Measurements from ENCODE around the gene SOWAHA.

SOWAHA gene

DNA sequence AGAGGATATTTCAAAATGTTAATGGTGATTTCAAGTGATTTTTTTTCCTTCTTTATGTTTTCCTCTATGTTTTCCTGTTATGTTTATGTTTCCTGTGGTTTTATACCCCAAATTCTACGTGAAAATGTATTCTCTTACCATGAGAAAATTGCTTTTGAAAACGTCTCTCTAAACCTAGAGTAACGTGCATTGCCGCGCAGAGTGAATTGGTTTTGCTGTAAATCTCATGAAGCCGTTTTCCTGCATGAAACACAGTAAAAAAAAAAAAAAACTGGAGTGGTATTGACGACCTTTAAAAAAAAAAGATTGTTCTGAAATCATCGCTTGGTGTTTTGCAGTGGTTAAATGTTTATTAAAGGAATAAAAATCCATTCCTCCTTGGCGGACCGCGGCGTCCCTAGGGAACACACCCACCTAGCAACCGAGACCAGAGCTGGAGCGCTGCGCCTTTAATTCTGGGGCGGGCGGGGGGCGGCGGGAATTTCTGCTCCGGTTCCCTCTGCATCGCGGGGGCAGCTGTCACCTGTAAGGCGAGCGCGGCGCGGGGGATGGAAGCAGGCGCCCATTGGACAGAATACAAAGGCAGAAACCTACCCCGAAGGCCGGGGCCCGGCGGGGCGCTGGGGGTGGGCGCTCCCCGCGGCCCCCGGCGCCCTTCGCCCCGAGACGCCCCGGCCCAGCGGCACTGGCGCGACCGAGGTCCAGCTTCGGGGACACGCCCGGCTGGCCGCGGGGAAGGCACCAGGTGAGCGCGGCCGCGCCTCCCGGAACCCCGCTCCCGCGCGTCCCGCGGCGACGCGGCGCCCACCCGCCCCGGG, at the start of gene SOWAHA:
TSS of gene SOWAHA (plus strand) at position 522 of the 818 bp plus-strand sequence. CDS start 320 bp downstream, outside the sequence.
- no peak for DNase-seq

DNA sequence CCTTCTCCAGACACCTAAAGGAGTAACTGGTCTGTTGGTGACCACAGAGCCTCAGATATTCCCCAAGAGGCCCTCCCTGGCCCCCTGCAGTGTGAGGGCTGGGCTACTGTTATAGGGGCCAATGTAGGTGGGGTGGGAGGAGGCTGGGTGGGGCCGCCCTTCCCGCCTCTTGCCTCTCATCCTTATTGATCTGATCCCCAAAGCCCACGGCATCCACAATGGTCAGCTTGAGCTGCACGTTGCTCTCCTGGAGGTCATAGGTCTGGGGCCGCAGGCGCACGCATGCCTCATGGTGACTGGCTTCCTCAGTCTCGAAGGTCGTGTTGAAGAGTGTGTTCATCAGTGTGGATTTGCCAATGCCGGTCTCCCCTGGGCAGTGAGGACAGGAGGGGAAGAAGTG, 49.1 kb upstream of the SOWAHA start:
- no peak for DNase-seq

DNA sequence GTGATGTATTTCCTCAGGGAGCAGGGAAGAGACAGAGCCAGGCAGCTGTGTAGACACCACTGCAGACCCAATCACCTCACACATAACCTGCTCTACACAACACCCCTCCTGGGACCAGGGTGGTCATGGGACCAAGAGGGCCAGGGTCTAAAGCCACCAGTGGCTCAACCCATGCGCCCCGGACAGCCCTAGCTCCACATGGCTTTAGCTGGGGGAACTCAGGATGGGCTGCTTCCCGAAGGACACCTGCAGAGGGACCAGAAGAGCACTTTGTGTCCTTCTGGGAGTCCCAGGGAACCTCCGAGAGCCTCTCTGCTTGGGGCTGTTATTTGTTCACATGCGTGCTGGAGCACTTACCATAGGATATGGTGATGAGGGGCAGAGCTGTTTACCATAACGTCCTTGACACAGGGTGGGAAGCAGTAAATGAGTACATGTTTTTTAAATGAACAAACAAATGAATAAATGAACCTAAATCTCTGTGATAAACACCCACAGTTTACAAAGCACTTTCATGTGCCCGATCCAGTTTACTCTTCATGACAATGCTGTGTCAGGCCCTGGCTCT, 48.3 kb upstream of the SOWAHA start:
- DNase-seq = no peak

DNA sequence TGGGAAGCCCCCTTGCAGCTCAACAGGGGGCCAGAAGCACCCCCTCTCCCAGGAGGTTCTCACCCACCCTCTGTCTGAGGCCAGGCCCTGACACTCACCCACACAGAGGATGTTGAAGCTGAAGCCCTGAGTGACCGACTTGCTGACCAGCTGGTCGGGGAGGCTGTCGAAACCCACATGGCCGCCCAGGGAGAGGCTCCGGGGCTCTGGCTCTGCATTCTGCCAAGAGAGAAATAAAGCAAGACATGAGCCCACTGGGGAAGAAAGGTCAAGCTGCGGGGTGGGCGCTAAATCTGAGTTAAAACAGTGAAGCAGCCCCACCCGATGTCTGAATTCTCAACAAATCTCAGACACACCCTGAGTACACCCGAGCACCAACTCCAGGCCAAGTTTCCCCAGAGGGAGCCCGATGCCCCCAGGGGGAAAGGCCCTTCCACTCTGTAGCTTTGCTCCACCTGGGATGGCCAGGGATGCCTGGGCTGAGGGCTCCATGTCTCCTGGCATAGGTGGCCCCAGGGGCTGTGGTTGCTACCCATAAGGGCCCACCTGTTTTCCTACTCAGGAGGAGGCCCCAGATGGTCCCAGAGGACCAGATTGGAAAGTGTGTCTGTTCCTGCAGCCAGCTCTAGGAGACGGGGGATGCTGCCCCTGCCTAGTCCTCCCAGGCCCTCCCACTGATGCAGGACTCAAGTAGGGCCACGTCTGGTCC, 47.6 kb upstream of the SOWAHA start:
- DNase-seq = no peak

DNA sequence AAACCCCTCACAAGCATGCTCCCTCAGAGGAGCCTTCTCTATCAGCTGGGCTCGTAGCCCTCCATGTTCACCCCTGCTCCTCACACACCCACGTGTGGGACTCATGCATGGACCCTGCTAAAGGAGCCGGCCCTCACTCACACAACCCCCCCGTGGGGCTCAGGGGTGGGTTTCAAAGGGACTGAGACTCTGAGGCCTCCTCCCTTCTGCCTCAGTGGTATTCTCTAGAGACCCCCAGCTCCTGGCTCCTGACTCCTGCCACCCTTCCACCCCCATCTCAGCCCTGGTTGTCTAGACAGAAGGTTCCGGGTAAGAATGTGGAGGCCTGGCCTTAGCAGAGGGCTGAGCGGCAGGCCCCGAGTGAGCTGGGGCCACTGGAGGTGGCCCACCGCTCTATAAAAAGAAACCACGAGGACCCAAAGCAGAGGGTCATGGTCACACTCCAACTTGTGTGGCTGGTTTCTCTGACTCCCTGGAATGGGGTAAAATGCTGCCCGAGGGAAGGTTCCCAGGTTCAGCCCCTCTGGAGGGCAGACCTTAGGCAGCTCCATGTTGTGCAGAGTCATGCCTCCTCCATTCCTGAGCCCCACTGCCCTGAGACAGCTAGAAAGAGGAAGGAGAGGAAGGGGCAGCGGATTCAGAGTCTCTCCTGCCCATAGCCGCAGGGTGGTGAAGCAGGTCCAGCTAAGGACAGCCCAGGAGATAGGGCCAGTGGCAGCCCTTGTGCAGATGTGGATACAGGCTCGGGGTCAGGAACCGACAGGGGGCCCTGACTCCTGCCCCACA, 46.9 kb upstream of the SOWAHA start:
- DNase-seq = no peak

DNA sequence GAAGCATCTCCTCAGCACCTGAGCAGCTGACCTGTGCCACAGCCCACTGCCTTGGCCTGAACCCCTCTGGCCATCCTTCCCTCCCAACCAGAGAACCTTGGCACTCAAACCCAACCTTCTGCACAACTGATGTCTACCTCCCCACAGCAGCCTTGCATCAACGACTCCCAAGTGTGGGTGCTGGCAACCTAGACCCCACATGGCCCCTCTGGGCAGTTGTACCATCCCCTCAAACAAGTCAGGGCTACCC, 46.4 kb upstream of the SOWAHA start:
- DNase-seq = no peak

DNA sequence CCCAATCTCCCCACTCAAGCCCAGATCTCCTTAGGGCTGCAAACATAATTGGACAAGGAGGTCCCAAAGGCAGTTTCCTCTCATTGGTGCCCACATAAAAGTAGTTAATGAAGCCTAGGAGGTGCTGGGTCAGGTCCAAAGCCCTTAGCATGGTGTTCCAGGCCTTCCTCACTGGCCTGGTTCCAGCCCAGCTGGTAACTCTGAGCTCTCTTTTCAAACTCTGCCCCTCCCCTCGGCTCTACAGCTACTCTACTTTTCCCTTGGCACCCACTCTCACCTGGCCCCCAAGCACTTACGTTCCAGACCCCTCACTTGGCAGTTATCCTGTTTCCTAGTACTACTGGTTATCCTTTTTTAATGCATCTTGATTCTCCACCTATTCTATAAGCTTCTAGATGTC, 46.0 kb upstream of the SOWAHA start:
- DNase-seq = no peak

DNA sequence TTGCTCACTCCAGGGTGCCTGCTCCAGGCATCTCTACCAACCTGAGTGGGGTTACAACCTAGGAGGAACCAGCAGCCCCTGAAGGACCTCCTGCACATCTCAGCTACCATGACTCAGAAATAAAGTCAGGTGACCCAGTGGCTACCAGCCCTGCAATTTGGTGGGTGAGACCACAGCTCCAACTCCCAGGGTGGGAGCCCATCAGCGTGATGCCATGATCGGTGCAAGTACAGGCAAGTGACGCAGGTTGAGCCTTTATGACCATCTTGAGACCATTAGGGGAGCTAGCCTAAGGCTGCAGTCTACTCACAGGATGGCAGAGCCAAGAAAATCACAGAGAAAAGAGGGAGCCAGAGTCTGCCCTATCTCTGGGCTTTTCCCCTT, 44.6 kb upstream of the SOWAHA start:
- DNase-seq = no peak

DNA sequence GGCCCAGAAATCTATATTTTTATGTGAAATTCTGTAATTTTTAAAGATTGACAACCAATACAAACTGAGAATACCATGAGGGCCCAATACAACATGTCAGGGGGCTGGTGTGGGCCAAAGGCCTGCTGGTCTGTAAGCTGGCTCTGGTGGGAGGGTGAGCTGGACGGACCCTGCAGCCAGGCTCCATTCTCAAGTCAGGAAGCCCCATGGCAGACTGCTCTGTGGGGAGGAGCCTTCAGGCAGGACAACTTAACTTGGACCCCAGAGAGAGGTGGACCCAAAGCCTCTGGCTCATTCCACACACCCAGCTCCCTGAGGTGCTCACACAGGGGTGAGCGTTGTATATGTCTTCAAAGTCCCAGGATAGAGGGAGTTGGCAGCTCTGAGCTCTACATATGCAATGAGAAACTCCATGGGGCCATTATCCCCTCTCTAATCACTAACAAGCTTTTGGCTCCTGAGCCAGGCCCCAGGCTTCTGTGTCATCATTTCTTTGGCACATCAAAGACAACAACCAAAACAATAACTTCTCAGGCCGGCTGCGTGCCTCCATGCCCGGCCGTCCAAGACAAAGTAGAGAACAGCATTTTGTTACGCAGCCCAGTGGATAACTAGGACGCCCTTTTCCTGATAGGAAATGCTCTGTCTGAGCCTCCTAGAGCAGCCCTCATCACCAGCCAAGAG, 42.5 kb upstream of the SOWAHA start:
- DNase-seq = no peak

DNA sequence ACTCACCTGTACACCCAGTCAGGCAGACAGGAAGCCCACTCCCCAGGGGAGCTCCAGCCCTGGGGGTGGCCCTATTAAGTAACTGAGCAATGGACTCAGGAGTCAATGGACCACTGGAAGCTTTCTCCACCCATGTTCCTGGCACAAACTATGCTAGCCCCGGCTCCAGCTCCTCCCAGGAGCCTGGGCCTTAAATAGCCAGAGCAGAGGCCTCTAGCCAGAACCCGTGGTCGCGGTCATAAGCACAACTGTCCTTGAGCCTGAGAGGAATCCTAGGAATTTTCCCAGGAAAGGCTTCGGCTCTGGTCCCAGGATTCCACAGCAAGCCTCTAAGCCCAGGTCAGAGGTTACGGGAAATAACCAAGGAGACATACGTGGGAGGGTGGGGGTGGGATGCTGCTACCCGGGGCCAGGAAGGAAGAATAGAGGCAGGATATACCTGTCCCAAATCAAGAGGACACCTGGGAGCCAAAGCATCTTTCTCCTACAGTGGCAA, 41.6 kb upstream of the SOWAHA start:
- no peak for DNase-seq

DNA sequence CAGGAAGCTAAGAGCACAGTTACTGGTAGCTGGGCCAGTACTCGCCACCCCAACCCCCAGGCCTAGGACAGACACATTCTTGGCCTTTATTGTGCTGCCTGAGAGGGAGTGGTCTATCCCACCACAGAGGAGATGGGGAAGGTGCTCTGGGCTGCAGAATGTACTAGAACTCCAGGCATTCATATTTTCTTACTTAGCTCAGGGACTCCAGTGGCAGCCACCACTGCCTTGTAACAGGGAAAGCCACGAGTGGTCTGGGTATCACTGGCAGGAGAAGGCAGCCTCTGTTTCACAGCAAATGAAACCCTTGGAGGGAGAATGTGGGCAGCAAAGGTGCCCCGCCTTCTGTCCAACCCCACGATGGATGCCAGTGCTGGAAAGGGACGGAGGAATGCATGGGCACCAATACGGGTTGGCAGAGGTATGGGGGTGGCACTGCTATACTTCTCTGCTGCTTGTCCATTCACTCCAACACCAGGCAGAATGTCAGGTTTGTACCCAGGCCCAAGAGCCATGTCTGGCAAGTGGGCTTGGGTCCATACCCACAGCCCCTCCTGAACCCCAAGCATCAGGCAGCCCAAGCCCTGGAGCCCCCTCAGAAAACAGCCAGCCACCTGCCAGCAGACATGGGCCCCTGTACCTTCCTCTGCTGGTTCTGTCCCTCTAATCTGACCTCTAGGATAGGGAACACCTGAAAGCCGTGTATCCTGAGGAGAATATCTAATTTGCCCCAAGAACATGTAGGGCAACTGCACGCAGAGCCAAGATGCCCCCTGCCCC, 40.6 kb upstream of the SOWAHA start:
- DNase-seq = no peak

DNA sequence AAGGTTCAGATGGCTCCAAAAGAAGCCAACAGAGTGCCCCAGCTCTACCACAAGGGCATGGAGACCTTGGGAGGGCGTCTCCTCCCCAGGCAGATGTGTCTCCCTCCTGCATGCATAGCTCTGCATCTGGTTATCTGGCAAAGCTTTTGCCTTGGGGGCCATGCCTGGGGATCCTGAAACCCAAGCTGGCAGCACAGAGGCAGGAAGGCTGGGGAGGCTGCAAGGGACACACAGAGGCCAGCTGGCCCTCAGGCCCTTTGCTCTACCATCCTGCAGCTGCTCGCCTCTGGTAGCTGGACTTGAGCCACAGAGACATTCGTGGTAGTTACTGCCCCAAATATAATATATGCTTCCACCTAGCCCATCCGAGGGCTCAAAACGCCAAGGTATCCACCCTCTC, 40.0 kb upstream of the SOWAHA start:
- DNase-seq = no peak

DNA sequence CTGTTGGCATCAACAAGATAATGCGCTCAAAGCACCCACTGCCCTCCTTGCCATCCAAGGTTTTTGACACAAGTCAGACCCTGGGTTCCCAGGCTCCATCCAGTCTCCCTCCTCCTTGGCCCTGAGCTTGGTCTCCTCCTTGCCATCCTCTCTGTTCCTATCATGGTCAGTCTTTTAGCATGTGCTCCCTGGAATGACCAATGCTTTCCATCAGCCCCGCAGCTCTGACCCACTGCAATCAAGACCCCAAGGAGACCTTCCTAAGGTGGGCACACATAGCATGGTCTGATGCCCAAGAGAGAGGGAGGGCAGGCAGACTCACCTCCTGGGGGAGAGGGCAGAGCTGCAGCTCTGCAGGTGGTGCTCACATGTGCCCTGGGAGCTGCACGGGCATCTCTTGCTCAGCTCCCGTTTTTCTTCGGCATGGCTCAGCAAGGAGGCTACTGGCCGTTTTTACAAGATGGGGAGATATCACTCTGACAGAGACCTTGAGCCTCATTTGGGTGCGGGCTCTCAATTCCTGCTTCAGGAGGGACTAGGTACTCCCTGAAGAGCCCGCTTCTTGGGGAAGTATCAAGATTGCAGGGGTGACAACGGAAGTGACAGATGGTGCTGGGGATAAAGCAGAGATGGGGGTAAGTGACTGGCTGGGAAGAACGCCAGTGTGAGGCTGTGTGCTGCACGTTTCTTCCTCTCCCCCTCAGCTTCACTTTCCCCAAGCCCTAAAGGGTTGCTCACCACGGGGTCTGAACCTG, 39.3 kb upstream of the SOWAHA start:
- DNase-seq = no peak

DNA sequence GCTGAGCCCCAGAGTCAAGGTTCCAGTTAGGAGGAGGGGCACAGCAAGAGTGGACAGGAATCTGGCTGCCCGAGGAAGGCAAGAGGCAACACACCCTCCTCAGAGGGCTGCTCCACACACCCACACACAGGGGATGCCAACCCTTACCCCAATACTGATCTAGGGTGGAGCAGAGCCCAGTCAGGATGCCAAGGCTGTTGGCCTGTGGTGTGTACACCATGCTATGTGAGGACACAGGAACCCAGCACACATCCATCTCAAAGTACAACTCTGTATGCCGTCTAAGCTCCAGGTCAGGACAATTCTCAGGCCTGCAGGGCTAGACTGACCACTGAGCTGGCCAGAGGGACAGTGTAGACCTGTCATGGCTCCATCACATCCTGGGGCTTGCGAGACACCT, 38.7 kb upstream of the SOWAHA start:
- DNase-seq = no peak

DNA sequence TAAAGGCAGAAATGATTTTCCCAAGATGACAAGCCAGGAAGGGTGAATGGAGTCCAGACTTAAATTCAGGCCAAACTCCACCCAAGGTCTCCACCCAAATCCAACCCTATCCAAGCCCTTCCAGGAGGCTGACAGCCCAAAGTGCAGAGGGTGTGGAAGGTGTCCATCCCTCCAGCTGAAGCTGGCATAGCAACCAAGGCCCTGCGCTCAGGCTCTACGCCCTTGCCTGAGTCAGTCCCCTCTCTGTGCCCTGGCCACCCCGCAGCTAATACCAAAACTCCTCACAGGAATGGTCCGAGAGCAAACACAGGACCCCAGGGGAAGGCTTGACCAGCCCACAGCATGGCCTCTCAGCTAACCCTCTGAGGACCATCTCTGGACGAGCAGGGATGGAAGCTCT, 38.2 kb upstream of the SOWAHA start:
- DNase-seq = no peak

DNA sequence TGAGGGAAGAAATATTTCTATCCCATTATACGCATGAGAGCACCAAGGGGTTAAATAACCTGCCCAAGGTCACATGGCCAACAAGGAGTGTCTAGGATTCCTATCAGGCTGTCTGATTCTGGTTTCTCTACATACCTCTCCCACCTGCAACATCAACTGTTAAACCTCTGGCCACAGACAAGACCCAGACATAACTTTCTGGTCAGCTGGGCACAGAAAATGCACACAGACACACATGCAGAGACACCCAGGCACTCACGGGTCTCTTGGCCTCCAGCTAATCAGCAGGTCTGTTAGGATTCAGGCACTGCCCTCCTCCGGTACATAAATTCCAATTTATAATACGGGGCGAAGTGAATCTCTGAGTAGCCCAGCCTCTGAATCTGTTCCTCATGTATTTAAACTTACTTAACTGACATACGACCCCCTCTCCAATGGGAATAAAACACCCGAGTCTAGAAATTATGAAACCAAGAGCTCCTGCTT, 37.6 kb upstream of the SOWAHA start:
- DNase-seq = no peak

DNA sequence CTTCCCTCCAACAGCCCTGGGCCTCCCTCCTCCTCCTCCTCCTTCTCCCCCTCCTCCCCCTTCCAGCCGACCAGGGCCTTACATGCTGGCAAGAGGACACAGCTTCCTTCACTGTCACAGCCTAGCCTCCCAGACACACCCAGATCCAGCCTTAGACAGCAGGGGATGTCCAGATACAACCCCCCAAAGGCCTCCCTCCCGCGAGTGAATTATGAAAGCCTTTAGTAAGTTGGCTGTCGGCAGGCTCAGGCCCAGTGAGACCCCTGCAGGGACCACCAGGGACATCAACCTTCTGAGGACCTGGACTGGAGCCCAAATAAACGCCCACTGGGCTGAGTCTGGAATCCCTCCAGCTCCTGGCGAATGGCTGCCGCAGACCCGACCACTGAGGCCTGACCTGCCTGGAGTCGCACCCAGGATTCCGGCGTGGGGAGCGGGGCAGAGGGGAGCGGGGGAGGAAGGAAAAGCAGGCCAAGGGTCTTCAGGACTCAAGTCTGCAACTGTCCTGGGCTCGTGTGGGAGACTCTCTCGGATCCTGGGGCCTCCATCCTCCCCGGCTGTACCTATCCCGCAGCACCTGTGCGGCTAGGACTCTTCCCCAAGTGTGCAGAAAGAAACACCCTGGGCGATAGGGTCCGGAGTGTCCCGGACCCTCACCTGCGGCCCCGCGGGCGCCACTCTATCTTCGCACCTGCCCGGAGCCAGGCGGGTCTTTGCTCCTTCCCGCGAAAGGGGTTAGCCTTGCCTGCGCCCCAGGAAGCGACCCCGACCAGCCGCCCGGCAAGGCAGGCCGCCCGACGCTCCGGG, 36.8 kb upstream of the SOWAHA start:
- no peak for DNase-seq

DNA sequence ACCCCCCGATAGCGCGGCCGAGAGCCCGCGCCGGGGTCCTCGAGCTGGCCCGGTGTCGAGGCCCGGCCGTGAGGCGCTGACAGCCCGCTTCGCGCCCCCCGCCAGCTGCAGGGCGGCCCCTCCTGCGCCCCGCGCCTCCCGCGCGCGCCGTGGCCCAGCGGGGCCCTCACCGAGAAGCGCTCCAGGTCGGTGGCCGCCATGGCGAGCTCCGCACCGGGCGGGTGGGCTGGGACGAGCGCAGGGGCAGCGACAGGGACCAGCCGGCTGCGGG, 36.2 kb upstream of the SOWAHA start:
- DNase-seq = no peak

DNA sequence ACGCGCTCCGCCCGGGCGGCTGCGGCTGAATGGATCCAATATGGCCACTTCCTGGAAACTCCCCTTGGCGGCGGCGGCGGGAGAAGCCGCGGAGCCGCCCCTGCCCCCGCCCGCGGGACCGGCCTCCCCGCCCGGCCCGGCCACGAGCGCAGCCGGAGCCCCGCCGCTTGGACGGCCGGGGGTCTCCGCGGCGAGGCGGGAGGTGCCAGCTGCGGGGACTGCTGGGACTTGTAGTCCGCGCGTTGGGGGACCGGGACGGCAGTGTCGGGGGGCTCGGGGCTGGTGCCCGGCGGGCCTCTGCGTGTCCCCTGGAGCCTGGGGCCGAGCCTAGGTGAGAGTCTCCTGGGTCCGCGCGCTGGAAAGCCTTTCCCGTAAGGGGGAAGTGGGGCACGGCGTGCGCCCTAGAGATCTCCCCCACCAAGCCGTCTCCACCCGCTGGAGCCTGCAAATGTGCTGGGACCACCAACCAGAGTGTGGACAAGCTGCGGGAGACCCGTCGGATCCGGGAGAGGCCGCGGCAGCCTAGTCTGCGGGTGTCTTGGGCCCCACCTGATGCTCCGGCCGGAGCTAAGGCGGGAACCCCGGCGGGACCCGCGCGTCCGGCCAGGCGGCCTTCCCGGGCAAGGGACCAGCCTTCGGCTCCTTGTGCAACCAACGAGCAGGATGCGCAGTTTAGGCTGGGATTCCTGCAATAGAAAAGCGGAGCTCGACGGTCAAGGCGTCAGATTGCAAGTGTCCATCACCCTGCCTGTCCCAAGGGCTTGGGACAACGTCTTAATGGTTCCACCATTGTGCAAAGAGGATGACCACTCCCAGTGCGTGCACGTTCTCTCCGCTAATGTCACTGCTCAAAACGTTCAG, 35.7 kb upstream of the SOWAHA start, which contains the start of gene SEPTIN8:
TSS of gene SEPTIN8 (minus strand) at position 31 of the 861 bp plus-strand sequence. CDS start 102 bp downstream, outside the sequence.
- DNase-seq = peak; percentile 47

Data from activated CD4-positive, alpha-beta T cell treated with anti-CD3 and anti-CD28 coated beads, Interleukin-2, Interleukin-6, amounts not matched to agents 100 ng/mL and 50 ng/mL, durations not matched to agents 16 hours and 8 hours (primary cell).